Astrocyte (in vitro differentiated cells and primary cell): ENCODE measurements around the gene HNMT. TPM values are rescaled to one million over a fixed set of nuclear protein-coding genes. Genes with fewer than 3 reads are reported as not detected.

Experiments
- DNase-seq: peaks from one replicate; pipeline ENCODE4 v3.0.0-alpha.2; 2010; ENCODE audit warnings: low read depth
- FAIRE-seq: peaks from 2 replicates; lab custom pipeline; 2011; peaks lifted over from hg19 to GRCh38; lab: Jason Lieb, UNC
- H2AFZ ChIP-seq: 2 replicates; pipeline ENCODE4 v1.6.0; 2012; ENCODE audit warnings: low read depth, low read length, inconsistent platforms
- H3K27ac ChIP-seq: 2 replicates; pipeline ENCODE4 v1.5.1; 2011; ENCODE audit warnings: low read depth, low read length, inconsistent platforms
- H3K27me3 ChIP-seq: 2 replicates; pipeline ENCODE4 v1.6.0; 2011; ENCODE audit warnings: low read length, inconsistent platforms; ENCODE audit not compliant: insufficient read depth
- H3K36me3 ChIP-seq: 2 replicates; pipeline ENCODE4 v1.5.1; 2011; ENCODE audit warnings: low read length, inconsistent platforms; ENCODE audit not compliant: insufficient read depth
- H3K4me1 ChIP-seq: 2 replicates; pipeline ENCODE4 v1.5.1; 2011; ENCODE audit warnings: low read length, inconsistent platforms; ENCODE audit not compliant: insufficient read depth
- H3K4me2 ChIP-seq: 2 replicates; pipeline ENCODE4 v1.6.0; 2012; ENCODE audit warnings: low read length, inconsistent platforms
- H3K4me3 ChIP-seq: 2 replicates; pipeline ENCODE4 v1.5.1; 2011; ENCODE audit warnings: low read depth, mild to moderate bottlenecking, low read length, inconsistent platforms; ENCODE audit not compliant: insufficient read depth
- H3K79me2 ChIP-seq: 2 replicates; pipeline ENCODE4 v1.6.0; 2012; ENCODE audit warnings: mild to moderate bottlenecking, low read length, inconsistent platforms; ENCODE audit not compliant: insufficient read depth
- H3K9ac ChIP-seq: 2 replicates; pipeline ENCODE4 v1.6.0; 2012; ENCODE audit warnings: mild to moderate bottlenecking, low read length, inconsistent platforms
- H3K9me3 ChIP-seq: 2 replicates; pipeline ENCODE4 v1.5.1; 2012; ENCODE audit warnings: low read depth, mild to moderate bottlenecking, low read length, inconsistent platforms; ENCODE audit not compliant: insufficient read depth
- H4K20me1 ChIP-seq: 2 replicates; pipeline ENCODE4 v1.6.0; 2012; ENCODE audit warnings: low read length, inconsistent platforms; ENCODE audit not compliant: insufficient read depth
- H3K27ac Mint-ChIP-seq: one replicate; pipeline ENCODE4 v1.8.0; 2021; ENCODE audit warnings: mild to moderate bottlenecking, mixed read lengths; ENCODE audit not compliant: unreplicated experiment
- H3K27me3 Mint-ChIP-seq: one replicate; pipeline ENCODE4 v1.8.0; 2021; ENCODE audit warnings: low read depth, mixed read lengths; ENCODE audit not compliant: unreplicated experiment
- H3K36me3 Mint-ChIP-seq: one replicate; pipeline ENCODE4 v1.8.0; 2021; ENCODE audit warnings: low read depth, mixed read lengths; ENCODE audit not compliant: unreplicated experiment
- H3K4me1 Mint-ChIP-seq: one replicate; pipeline ENCODE4 v1.8.0; 2021; ENCODE audit warnings: low read depth, mixed read lengths; ENCODE audit not compliant: unreplicated experiment
- H3K4me3 Mint-ChIP-seq: one replicate; pipeline ENCODE4 v1.8.0; 2021; ENCODE audit warnings: mild to moderate bottlenecking, moderate library complexity, mixed read lengths; ENCODE audit not compliant: unreplicated experiment
- H3K9me3 Mint-ChIP-seq: one replicate; pipeline ENCODE4 v1.8.0; 2021; ENCODE audit warnings: mild to moderate bottlenecking, mixed read lengths; ENCODE audit not compliant: unreplicated experiment
- EZH2 ChIP-seq: IDR thresholded peaks from 2 replicates; pipeline ENCODE4 v1.6.1; 2012; ENCODE audit warnings: mild to moderate bottlenecking, low read length, inconsistent platforms; ENCODE audit not compliant: insufficient read depth
- total RNA-seq: library from RNA; stranded (reverse); gene quantifications from 2 replicates; pipeline ENCODE4 v1.2.1, GENCODE V29; 2021
- TF ChIP-seq, protein P1 (sequence below): IDR thresholded peaks from 2 replicates; pipeline ENCODE4 v1.5.1; 2011; ENCODE audit warnings: low read depth, mild to moderate bottlenecking, inconsistent platforms, low read length, moderate library complexity; ENCODE audit not compliant: insufficient read depth

Gene HNMT
- total RNA-seq, 1 donor from 2014 or later, result 15.3 TPM

DNA sequence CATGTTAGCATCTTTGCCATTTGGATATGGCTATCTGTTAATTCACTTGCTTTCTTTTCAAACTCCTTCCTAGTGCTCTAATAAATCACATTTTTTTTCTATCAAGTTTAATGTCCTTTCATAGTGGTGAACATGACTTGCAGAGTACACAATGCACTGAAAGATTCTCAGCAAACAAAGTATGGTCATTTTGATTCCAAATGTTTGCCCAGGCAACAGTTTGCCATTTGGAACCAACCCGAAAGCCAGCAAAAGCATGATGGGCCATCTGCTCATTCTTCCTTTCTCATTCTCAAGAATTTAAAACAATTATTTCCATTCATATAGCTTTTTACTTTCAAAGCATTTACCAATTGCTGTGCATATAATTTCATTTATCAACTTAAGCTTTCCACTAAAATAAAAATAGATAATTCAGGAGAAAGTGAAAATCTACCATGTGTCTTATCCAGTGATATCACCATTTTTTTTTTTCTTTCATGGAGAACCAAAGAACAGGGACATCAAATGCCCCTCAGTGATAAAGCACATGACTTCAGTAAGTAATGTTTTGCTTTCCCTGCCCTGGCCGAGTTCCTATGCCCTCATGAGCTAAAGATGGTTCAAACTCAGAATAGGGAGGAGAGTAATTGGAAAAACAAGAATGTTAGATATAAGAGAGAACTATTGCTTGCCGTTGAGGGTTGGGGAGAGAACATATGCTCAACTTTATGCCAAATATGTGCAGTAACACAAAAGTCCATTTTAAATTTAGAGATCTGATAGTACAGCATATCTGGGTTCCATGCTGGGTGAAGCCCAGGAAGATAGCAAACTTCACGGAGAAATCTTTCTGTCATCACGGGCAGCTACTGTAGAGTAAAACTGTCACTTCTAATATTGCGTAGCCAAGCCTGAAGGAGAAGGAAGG, 62.1 kb downstream of the HNMT start:
- Histone ChIP-seq H3K4me1 (peaks cover 10% of the 10 kb centered on the region), H3K79me2 (no peaks in the 10 kb centered on the region), H2AFZ (no peak overlapping the region), H3K4me2 (no peak overlapping the region), H3K27me3 (no peaks in the 10 kb centered on the region), H3K27ac (no peak overlapping the region), H3K4me3 (no peak overlapping the region), H4K20me1 (no peaks in the 10 kb centered on the region), H3K9me3 (no peaks in the 10 kb centered on the region), H3K36me3 (no peaks in the 10 kb centered on the region), H3K9ac (no peak overlapping the region)
- H3K27ac Mint-ChIP-seq, result no peak overlapping the region
- FAIRE-seq, result no peak
- no peak overlapping the region for H3K4me3 Mint-ChIP-seq
- no peaks in the 10 kb centered on the region for H3K9me3 Mint-ChIP-seq
- TF ChIP-seq, protein P1, sequence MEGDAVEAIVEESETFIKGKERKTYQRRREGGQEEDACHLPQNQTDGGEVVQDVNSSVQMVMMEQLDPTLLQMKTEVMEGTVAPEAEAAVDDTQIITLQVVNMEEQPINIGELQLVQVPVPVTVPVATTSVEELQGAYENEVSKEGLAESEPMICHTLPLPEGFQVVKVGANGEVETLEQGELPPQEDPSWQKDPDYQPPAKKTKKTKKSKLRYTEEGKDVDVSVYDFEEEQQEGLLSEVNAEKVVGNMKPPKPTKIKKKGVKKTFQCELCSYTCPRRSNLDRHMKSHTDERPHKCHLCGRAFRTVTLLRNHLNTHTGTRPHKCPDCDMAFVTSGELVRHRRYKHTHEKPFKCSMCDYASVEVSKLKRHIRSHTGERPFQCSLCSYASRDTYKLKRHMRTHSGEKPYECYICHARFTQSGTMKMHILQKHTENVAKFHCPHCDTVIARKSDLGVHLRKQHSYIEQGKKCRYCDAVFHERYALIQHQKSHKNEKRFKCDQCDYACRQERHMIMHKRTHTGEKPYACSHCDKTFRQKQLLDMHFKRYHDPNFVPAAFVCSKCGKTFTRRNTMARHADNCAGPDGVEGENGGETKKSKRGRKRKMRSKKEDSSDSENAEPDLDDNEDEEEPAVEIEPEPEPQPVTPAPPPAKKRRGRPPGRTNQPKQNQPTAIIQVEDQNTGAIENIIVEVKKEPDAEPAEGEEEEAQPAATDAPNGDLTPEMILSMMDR, result no peak
- no peak for TF ChIP-seq EZH2
- H3K36me3 Mint-ChIP-seq, result no peaks in the 10 kb centered on the region
- peaks cover 8% of the 10 kb centered on the region for H3K4me1 Mint-ChIP-seq
- DNase-seq, result no peak
- H3K27me3 Mint-ChIP-seq, result no peaks in the 10 kb centered on the region

DNA sequence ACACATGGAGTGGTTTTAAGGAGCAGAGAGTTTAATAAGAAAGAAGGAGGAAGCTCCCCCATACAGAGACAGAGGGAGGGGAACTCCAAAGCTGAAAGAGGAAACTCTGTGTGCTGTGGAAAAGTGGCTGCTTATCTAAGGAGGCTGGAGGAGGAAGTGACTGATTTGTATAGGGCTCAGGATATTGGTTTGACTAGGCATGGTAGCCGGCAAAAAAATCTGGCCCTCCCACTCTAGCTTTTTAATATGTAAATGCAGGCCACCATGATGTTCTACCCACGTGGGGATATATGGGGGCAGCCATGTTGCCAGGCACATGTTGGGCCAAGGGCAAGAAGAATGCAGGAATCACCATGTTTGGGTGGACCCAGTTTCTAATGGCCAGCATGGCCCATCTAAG, 64.3 kb downstream of the HNMT start:
- H3K36me3 ChIP-seq, result no peaks in the 10 kb centered on the region
- no peak overlapping the region for H3K4me2 ChIP-seq
- no peaks in the 10 kb centered on the region for H3K36me3 Mint-ChIP-seq
- no peak overlapping the region for H3K9ac ChIP-seq
- no peaks in the 10 kb centered on the region for H3K27me3 Mint-ChIP-seq
- no peaks in the 10 kb centered on the region for H3K9me3 Mint-ChIP-seq
- H3K4me3 Mint-ChIP-seq, result no peak overlapping the region
- FAIRE-seq (no peak), DNase-seq (no peak)
- no peak overlapping the region for H2AFZ ChIP-seq
- no peaks in the 10 kb centered on the region for H3K9me3 ChIP-seq
- H3K4me1 ChIP-seq, result peaks cover 10% of the 10 kb centered on the region
- no peaks in the 10 kb centered on the region for H3K79me2 ChIP-seq
- TF ChIP-seq, protein P1, result no peak
- no peak for TF ChIP-seq EZH2
- H3K4me1 Mint-ChIP-seq, result peaks cover 8% of the 10 kb centered on the region
- no peak overlapping the region for H3K4me3 ChIP-seq
- no peaks in the 10 kb centered on the region for H3K27me3 ChIP-seq
- H3K27ac ChIP-seq, result no peak overlapping the region
- no peak overlapping the region for H3K27ac Mint-ChIP-seq
- no peaks in the 10 kb centered on the region for H4K20me1 ChIP-seq

DNA sequence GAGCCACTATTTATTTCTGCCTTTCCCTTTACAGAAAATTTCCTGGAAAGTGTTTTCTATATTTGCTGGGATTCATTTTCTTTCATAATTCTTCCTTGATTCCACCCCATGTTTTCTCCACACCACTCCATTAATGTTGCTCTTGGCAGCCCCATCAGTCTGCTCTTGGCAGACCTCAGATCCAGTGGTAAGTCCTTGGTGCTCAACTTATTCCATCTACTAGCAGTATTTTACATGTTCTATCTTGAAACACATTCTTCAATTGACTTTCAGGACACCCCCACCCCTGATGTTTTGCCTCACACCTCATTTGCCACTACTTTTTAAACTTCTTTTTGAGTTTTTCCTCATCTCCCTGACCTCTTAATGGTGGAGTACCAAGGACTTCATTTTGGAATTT, 65.0 kb downstream of the HNMT start:
- Histone ChIP-seq H3K27ac (no peak overlapping the region), H3K79me2 (no peaks in the 10 kb centered on the region), H2AFZ (no peak overlapping the region), H3K4me1 (peaks cover 10% of the 10 kb centered on the region), H3K4me3 (no peak overlapping the region), H3K4me2 (peak overlapping the region; percentile 9), H3K9ac (no peak overlapping the region), H3K36me3 (no peaks in the 10 kb centered on the region), H3K27me3 (no peaks in the 10 kb centered on the region), H4K20me1 (no peaks in the 10 kb centered on the region), H3K9me3 (no peaks in the 10 kb centered on the region)
- Mint-ChIP-seq H3K27ac (no peak overlapping the region), H3K9me3 (no peaks in the 10 kb centered on the region), H3K36me3 (no peaks in the 10 kb centered on the region), H3K4me3 (no peak overlapping the region), H3K27me3 (no peaks in the 10 kb centered on the region), H3K4me1 (peaks cover 16% of the 10 kb centered on the region)
- DNase-seq (peak; percentile 88), FAIRE-seq (no peak)
- TF ChIP-seq EZH2, result no peak
- TF ChIP-seq, protein P1, result no peak
